Heart right ventricle (tissue), 16 donors: Measurements from ENCODE around the gene PAQR8. TPM values are rescaled to one million over a fixed set of nuclear protein-coding genes. Genes with fewer than 3 reads are reported as not detected.

Source experiments
- ATAC-seq, 8 donors: fragments of 200-7000 bp; cut with Tn5 transposase; one replicate each; pipeline ENCODE4 v1.9.1; 2020; ENCODE audit warnings: mild to moderate bottlenecking in 8 of 8, moderate library complexity in 8 of 8, moderate number of reproducible peaks in 1 of 8
- DNase-seq, 2 donors: peaks; one replicate each; pipeline ENCODE4 v3.0.0-alpha.2; 2020
- H3K27ac ChIP-seq, 10 donors: fragments of 200-600 bp; sonication (generic) in 2 of 10; one replicate each; pipeline versions ENCODE4 v1.5.0 to v1.8.0; 2020 to 2022; ENCODE audit warnings: mild to moderate bottlenecking in 3 of 10
- H3K27me3 ChIP-seq, 7 donors: fragments of 200-600 bp; one replicate each; pipeline ENCODE4 v1.8.0; 2021 to 2022; ENCODE audit warnings: mild to moderate bottlenecking in 2 of 7
- H3K36me3 ChIP-seq, 9 donors: fragments of 200-600 bp; sonication (generic) in 1 of 9; one replicate each; pipeline versions ENCODE4 v1.5.0 to v1.8.0; 2020 to 2022; ENCODE audit warnings: mild to moderate bottlenecking in 2 of 9
- H3K4me1 ChIP-seq, 9 donors: fragments of 200-600 bp; sonication (generic) in 1 of 9; one replicate each; pipeline versions ENCODE4 v1.5.0 to v1.8.0; 2020 to 2022; ENCODE audit warnings: mild to moderate bottlenecking in 4 of 9
- H3K4me3 ChIP-seq, 10 donors: fragments of 200-600 bp; sonication (generic) in 2 of 10; one replicate each; pipeline versions ENCODE4 v1.5.0 to v1.8.0; 2020 to 2022; ENCODE audit warnings: mild to moderate bottlenecking in 7 of 10, moderate library complexity in 2 of 10
- H3K9me3 ChIP-seq, 11 donors: fragments of 200-600 bp in 10 of 11; sonication (generic) in 2 of 11; one replicate each; pipeline versions ENCODE4 v1.5.0 to v1.8.0; 2013 to 2022; ENCODE audit warnings: mild to moderate bottlenecking in 2 of 11, control low read depth in 1 of 11, moderate library complexity in 1 of 11
- WGBS, 2 donors: extraction: QIAGEN DNeasy Blood & Tissue Kit; methylation state at CpG; one replicate each; pipeline ENCODE4 v1.1.7; 2013; ENCODE audit warnings: inconsistent platforms in 1 of 2; 5-methylcytosine and 5-hydroxymethylcytosine counted together
- intact Hi-C, 10 donors: fragments of 100-400 bp; cut with DNase I; formaldehyde crosslinking; loops; one replicate each; pipeline versions ENCODE4 v1.11.1 to v1.14.2; 2022
- polyA plus RNA-seq, 2 donors: library from polyadenylated mRNA; stranded (reverse); fragments of 200-250 nt; gene quantifications; one replicate each; pipeline ENCODE4 v1.2.3, GENCODE V29; 2013
- total RNA-seq, 10 donors: library from RNA; stranded (reverse); fragmentation: NEBNext Ultra II Directional in 3 of 10; extraction: Animal tissue kit (Norgen Biotek cat#: 25700) in 3 of 10; gene quantifications; one replicate each; pipeline versions ENCODE4 v1.2.1 to v1.2.4, GENCODE V29; 2021 to 2023
- TF ChIP-seq, protein P1 (sequence below), 9 donors: fragments of 200-600 bp; sonication (generic) in 2 of 9; IDR thresholded peaks; one replicate each; pipeline versions ENCODE4 v1.5.0 to v1.8.0; 2021 to 2022; ENCODE audit warnings: antibody characterized with exemption in 9 of 9, mild to moderate bottlenecking in 5 of 9, moderate library complexity in 1 of 9
- donor health status: Arrhythmogenic right ventricular cardiomyopathy.
- donor health status: ischemic (EF 13 %, LVEDD 7.1; RV severe dilation, severe dysfunction).
- donor health status: healthy with polysubstance abuse.
- donor health status: DM: no; HTN: yes; CAD: no.
- donor health status: DM: no; HTN: no; CAD: no.
- donor health status: ischemic (EF 25% LVEDD 6.9; RV normal size, moderate dysfunction).
- donor health status: ischemic (EF 25% LVEDD 5.7; RV mildly dilated, moderate dysfunction).
- donor health status: healthy.
- donor health status: DM: yes; HTN: yes; CAD: no.
- donor health status: Ischemic cardiomyopathy.
- donor health status: ischemic (EF 35%, LVEDD 5.7; RV mildly dilated, moderate dysfunction).
- donor health status: nonischemic (EF 11% LVEDD 7.7; RV severe dilation, severe dysfunction).
- donor health status: DM: yes; HTN: yes; CAD: no.
- donor health status: PGD.
- donor health status: ischemic (EF 29% LVEDD 5.4; RV normal size, mild dysfunction).
- donor health status: nonischemic (EF 23%, LVEDD 6.1; RV moderate dilation, normal function).

Gene PAQR8
- total and polyA plus RNA-seq, 12 donors, result 1.0 to 6.3 (median 2.8) TPM

DNA sequence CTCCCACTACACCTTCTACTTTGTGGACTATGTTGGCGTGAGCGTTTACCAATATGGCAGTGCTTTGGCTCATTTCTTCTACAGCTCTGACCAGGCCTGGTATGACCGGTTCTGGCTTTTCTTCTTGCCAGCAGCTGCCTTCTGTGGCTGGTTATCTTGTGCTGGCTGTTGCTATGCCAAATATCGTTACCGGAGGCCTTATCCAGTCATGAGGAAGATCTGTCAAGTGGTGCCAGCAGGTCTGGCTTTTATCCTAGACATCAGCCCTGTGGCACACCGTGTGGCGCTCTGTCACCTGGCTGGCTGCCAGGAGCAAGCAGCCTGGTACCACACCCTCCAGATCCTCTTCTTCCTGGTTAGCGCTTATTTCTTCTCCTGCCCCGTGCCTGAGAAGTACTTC, 41.7 kb downstream of the PAQR8 start:
- intact Hi-C loops, result loop anchor here in 1 of 10 donors (5.0 kb wide), 1 partner anchor 116 kb away; no protein-coding TSS in a partner anchor

DNA sequence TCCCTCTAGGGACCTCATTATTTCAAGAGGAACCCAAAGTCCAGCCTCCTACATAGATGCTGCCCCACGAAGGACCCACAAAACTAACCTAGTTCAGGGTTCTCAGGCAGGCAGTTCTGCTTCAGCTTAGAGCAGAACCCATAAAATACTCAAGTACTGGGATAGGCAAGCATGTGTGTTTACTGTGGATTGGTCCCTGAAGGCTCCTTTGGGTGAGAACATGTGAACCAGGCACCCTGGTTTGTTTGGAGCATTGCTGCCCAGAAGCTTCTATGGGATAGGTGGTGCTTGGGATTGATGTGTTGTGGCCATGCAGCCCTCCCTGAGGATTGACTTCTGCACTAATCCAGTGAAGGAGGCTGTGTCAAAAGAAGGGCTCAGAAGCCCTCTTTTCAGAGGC, 43.3 kb downstream of the PAQR8 start:
- no peak overlapping the region for H3K4me3 ChIP-seq
- 89 to 96% methylated on average over 1 of the region's 1 CpG for WGBS, 2 donors
- H3K4me1 ChIP-seq, result peaks cover 0 to 5% (median 0%) of the 10 kb centered on the region in 9 donors
- intact Hi-C loops, result no loop called here
- H3K36me3 ChIP-seq, result peaks cover 0 to 23% (median 0%) of the 10 kb centered on the region in 9 donors
- TF ChIP-seq, protein P1, sequence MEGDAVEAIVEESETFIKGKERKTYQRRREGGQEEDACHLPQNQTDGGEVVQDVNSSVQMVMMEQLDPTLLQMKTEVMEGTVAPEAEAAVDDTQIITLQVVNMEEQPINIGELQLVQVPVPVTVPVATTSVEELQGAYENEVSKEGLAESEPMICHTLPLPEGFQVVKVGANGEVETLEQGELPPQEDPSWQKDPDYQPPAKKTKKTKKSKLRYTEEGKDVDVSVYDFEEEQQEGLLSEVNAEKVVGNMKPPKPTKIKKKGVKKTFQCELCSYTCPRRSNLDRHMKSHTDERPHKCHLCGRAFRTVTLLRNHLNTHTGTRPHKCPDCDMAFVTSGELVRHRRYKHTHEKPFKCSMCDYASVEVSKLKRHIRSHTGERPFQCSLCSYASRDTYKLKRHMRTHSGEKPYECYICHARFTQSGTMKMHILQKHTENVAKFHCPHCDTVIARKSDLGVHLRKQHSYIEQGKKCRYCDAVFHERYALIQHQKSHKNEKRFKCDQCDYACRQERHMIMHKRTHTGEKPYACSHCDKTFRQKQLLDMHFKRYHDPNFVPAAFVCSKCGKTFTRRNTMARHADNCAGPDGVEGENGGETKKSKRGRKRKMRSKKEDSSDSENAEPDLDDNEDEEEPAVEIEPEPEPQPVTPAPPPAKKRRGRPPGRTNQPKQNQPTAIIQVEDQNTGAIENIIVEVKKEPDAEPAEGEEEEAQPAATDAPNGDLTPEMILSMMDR (IDR thresholded peaks at IDR 0.05), result no peak
- no peak overlapping the region for H3K27ac ChIP-seq
- ATAC-seq, result no peak
- no peaks in the 10 kb centered on the region for H3K9me3 ChIP-seq
- H3K27me3 ChIP-seq, result no peaks in the 10 kb centered on the region
- DNase-seq, result no peak

More for the DNA sequence above, 41.7 kb downstream of the PAQR8 start:
- ATAC-seq, result peak; percentile 58 to 93 (median 84)
- TF ChIP-seq, protein P1 (IDR thresholded peaks at IDR 0.05), result no peak
- Histone ChIP-seq H3K36me3 (peaks cover 0 to 23% (median 0%) of the 10 kb centered on the region in 9 donors), H3K9me3 (no peaks in the 10 kb centered on the region), H3K4me3 (no peak overlapping the region), H3K27ac (peak overlapping the region in 1 of 10 donors; percentile 42), H3K4me1 (peaks cover 0 to 9% (median 0%) of the 10 kb centered on the region in 9 donors), H3K27me3 (no peaks in the 10 kb centered on the region)
- DNase-seq, result peak; percentile 38 to 49
- WGBS, 2 donors, result 58 to 61% methylated on average over 9 of the region's 9 CpGs

DNA sequence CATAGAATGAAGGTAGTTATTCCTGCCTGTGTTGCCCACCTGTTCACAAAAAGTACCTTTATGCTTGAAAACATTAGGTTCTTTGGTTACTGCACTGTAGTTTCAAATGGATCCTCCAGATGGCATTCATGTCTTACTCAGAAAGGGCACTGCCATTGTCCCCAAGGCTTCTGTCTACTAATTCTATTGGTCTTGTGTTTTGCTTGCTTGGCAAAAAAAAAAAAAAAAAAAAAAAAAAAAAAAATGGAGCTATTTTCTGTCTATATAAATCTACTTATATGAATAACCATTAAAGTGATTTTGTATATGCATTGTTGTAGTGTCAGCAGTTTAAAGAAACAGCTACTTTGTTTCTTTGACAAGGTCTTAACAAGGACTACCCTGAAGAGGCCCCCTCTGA, 45.5 kb downstream of the PAQR8 start:
- Histone ChIP-seq H3K4me1 (peaks cover 0 to 5% (median 0%) of the 10 kb centered on the region in 9 donors), H3K36me3 (peaks cover 0 to 23% (median 0%) of the 10 kb centered on the region in 9 donors), H3K27ac (no peak overlapping the region), H3K27me3 (no peaks in the 10 kb centered on the region), H3K9me3 (no peaks in the 10 kb centered on the region), H3K4me3 (no peak overlapping the region)
- intact Hi-C loops, result no loop called here
- ATAC-seq (no peak), DNase-seq (no peak)
- TF ChIP-seq, protein P1 (IDR thresholded peaks at IDR 0.05), result peak; percentile 17 to 62 (median 46)

DNA sequence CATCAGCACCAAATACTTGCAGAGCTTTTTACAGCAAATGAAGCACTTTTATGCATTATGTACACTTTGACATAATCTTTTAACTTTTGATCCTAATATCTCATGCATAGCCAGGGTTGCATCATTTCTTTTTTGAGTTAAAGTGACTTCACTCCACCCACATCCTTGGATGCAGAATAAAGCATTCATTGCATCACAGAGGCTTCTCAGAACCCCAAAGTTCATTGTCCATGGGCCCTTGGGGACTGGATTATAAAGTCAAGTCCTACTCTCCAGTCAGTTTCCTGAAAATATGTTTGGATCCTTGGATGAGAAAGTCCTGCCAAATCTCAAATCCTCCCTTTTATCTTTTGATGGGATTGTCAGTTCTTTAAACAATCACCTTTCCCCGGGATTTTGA, 47.5 kb downstream of the PAQR8 start:
- H3K27me3 ChIP-seq, result peaks cover 0 to 2% (median 0%) of the 10 kb centered on the region in 7 donors
- TF ChIP-seq, protein P1 (IDR thresholded peaks at IDR 0.05), result no peak
- H3K27ac ChIP-seq, result no peak overlapping the region
- ATAC-seq (peak in 1 of 8 donors; percentile 64), DNase-seq (no peak)
- peaks cover 0 to 5% (median 0%) of the 10 kb centered on the region in 9 donors for H3K36me3 ChIP-seq
- no peaks in the 10 kb centered on the region for H3K9me3 ChIP-seq
- WGBS, 2 donors, result 34 to 37% methylated on average over 1 of the region's 1 CpG
- H3K4me1 ChIP-seq, result no peaks in the 10 kb centered on the region
- H3K4me3 ChIP-seq, result no peak overlapping the region
- intact Hi-C loops, result no loop called here
